Coronary artery (tissue), 2 donors: ENCODE data around the gene FGF3.

Experiments used
- DNase-seq: peaks from one replicate; pipeline ENCODE4 v3.0.0-alpha.2; 2017; ENCODE audit warnings: low spot score
- H3K27ac ChIP-seq, 2 donors: fragments of 200-600 bp; sonication (generic); one replicate each; pipeline ENCODE4 v1.5.1; 2016 to 2019
- H3K4me3 ChIP-seq: fragments of 200-600 bp; sonication (generic); 2 replicates; pipeline ENCODE4 v1.5.1; 2016; ENCODE audit warnings: mild to moderate bottlenecking, moderate library complexity
- CTCF ChIP-seq: fragments of 200-600 bp; sonication (generic); IDR thresholded peaks from one replicate; pipeline ENCODE4 v1.5.1; 2019; ENCODE audit warnings: antibody characterized with exemption

The FGF3 gene

GRCh38 chr11:69837791-69838190 is 18.6 kb upstream of the FGF3 start:
- no peak overlapping the region for H3K27ac ChIP-seq
- no peak for TF ChIP-seq CTCF
- DNase-seq, result no peak

GRCh38 chr11:69836401-69836800 is 17.2 kb upstream of the FGF3 start:
- no peak for DNase-seq
- Histone ChIP-seq H3K4me3 (no peak overlapping the region), H3K27ac (no peak overlapping the region)
- TF ChIP-seq CTCF, result no peak

More at GRCh38 chr11:69837791-69838190, 18.6 kb upstream of the FGF3 start:
- no peak overlapping the region for H3K4me3 ChIP-seq

GRCh38 chr11:69834811-69835800 is 15.9 kb upstream of the FGF3 start:
- DNase-seq, result no peak
- no peak overlapping the region for H3K27ac ChIP-seq
- no peak overlapping the region for H3K4me3 ChIP-seq
- TF ChIP-seq CTCF, result no peak

GRCh38 chr11:69834251-69834650 is 15.0 kb upstream of the FGF3 start:
- TF ChIP-seq CTCF, result no peak
- Histone ChIP-seq H3K27ac (no peak overlapping the region), H3K4me3 (no peak overlapping the region)
- DNase-seq, result peak; percentile 52

GRCh38 chr11:69832561-69833413 is 13.6 kb upstream of the FGF3 start:
- DNase-seq, result no peak
- H3K4me3 ChIP-seq, result no peak overlapping the region
- TF ChIP-seq CTCF, result no peak

GRCh38 chr11:69831985-69832384 is 12.8 kb upstream of the FGF3 start:
- no peak for TF ChIP-seq CTCF
- Histone ChIP-seq H3K4me3 (no peak overlapping the region), H3K27ac (no peak overlapping the region)
- no peak for DNase-seq

More at GRCh38 chr11:69832561-69833413, 13.6 kb upstream of the FGF3 start:
- no peak overlapping the region for H3K27ac ChIP-seq
